ENCODE data around the gene TLX2. TPM values are rescaled to one million over a fixed set of nuclear protein-coding genes. Genes with fewer than 3 reads are reported as not detected.

Gene TLX2
- total RNA-seq, 3 donors from 2014 or later = not detected

GRCh38 chr2:74511104-74511989 lies 2.9 kb upstream of the TLX2 start:
- H3K4me3 ChIP-seq = no peak overlapping the region

GRCh38 chr2:74512744-74513604 lies 1.3 kb upstream of the TLX2 start:
- TF ChIP-seq CTCF (IDR thresholded peaks at IDR 0.05) (no peak), POLR2A (IDR thresholded peaks at IDR 0.05) (no peak), POLR2AphosphoS5 (IDR thresholded peaks at IDR 0.05) (no peak)
- intact Hi-C loops (cut with DNase I; ENCODE audit: low total_unique reads) = no loop called here
- DNase-seq (ENCODE audit: low spot score in 2 of 2) = no peak
- no peak overlapping the region for H3K4me3 ChIP-seq
- H3K4me1 ChIP-seq = no peaks in the 10 kb centered on the region
- no peak overlapping the region for H3K27ac ChIP-seq
- no peaks in the 10 kb centered on the region for H3K36me3 ChIP-seq
- H3K9me3 ChIP-seq = no peaks in the 10 kb centered on the region
- peaks cover 17 to 61% of the 10 kb centered on the region in 2 donors for H3K27me3 ChIP-seq

More at GRCh38 chr2:74511104-74511989, 2.9 kb upstream of the TLX2 start:
- Histone ChIP-seq H3K9me3 (no peaks in the 10 kb centered on the region), H3K27me3 (peaks cover 15 to 45% of the 10 kb centered on the region in 2 donors), H3K36me3 (no peaks in the 10 kb centered on the region), H3K4me1 (peaks cover 0 to 6% of the 10 kb centered on the region in 2 donors), H3K27ac (no peak overlapping the region)
- intact Hi-C loops (cut with DNase I; ENCODE audit: low total_unique reads) = no loop called here
- TF ChIP-seq POLR2AphosphoS5 (IDR thresholded peaks at IDR 0.05) (no peak), POLR2A (IDR thresholded peaks at IDR 0.05) (no peak), CTCF (IDR thresholded peaks at IDR 0.05) (no peak)
- DNase-seq (ENCODE audit: low spot score in 2 of 2) = no peak

GRCh38 chr2:74513605-74514367 lies 464 bp upstream of the TLX2 start:
- Histone ChIP-seq H3K36me3 (no peaks in the 10 kb centered on the region), H3K27me3 (peaks cover 17 to 69% of the 10 kb centered on the region in 2 donors), H3K4me1 (no peaks in the 10 kb centered on the region), H3K9me3 (no peaks in the 10 kb centered on the region), H3K4me3 (peak overlapping the region in 1 of 3 donors; percentile 68), H3K27ac (no peak overlapping the region)
- intact Hi-C loops (cut with DNase I; ENCODE audit: low total_unique reads) = no loop called here
- DNase-seq (ENCODE audit: low spot score in 2 of 2) = no peak
- peak; percentile 29 to 61 (median 52) for TF ChIP-seq POLR2AphosphoS5 (IDR thresholded peaks at IDR 0.05)
- no peak for TF ChIP-seq POLR2A (IDR thresholded peaks at IDR 0.05)

- Histone ChIP-seq H3K27me3 (peaks cover 17 to 82% of the 10 kb centered on the region in 2 donors), H3K4me3 (peak overlapping the region; percentile 21 to 68 (median 40))
- no peak for DNase-seq (ENCODE audit: low spot score in 2 of 2)
These were observed 1.2 kb downstream of the TLX2 start for GRCh38 chr2:74515271-74515980.

More at GRCh38 chr2:74515271-74515980, 1.2 kb downstream of the TLX2 start:
- no peak for TF ChIP-seq POLR2AphosphoS5 (IDR thresholded peaks at IDR 0.05)
- TF ChIP-seq CTCF (IDR thresholded peaks at IDR 0.05) = no peak
- no peak for TF ChIP-seq POLR2A (IDR thresholded peaks at IDR 0.05)
- H3K27ac ChIP-seq = no peak overlapping the region
- intact Hi-C loops (cut with DNase I; ENCODE audit: low total_unique reads) = no loop called here
- H3K36me3 ChIP-seq = no peaks in the 10 kb centered on the region
- H3K4me1 ChIP-seq = no peaks in the 10 kb centered on the region
- H3K9me3 ChIP-seq = no peaks in the 10 kb centered on the region

Data from breast epithelium (tissue), 4 donors.